GM23248 (cell line): ENCODE results near the gene GFI1B.

ENCODE experiments used
- EZH2 ChIP-seq: fragments of 200-600 bp; sonication (generic); IDR thresholded peaks from 2 replicates; pipeline ENCODE4 v1.6.1; 2018; ENCODE audit warnings: antibody characterized with exemption, mild to moderate bottlenecking; ENCODE audit not compliant: insufficient read depth, poor library complexity, severe bottlenecking
- EZH2phosphoT487 ChIP-seq: fragments of 200-600 bp; sonication (generic); IDR thresholded peaks from 2 replicates; pipeline ENCODE4 v1.6.1; 2018; ENCODE audit warnings: antibody characterized with exemption, moderate library complexity, mild to moderate bottlenecking, low read depth; ENCODE audit not compliant: insufficient read depth

DNA sequence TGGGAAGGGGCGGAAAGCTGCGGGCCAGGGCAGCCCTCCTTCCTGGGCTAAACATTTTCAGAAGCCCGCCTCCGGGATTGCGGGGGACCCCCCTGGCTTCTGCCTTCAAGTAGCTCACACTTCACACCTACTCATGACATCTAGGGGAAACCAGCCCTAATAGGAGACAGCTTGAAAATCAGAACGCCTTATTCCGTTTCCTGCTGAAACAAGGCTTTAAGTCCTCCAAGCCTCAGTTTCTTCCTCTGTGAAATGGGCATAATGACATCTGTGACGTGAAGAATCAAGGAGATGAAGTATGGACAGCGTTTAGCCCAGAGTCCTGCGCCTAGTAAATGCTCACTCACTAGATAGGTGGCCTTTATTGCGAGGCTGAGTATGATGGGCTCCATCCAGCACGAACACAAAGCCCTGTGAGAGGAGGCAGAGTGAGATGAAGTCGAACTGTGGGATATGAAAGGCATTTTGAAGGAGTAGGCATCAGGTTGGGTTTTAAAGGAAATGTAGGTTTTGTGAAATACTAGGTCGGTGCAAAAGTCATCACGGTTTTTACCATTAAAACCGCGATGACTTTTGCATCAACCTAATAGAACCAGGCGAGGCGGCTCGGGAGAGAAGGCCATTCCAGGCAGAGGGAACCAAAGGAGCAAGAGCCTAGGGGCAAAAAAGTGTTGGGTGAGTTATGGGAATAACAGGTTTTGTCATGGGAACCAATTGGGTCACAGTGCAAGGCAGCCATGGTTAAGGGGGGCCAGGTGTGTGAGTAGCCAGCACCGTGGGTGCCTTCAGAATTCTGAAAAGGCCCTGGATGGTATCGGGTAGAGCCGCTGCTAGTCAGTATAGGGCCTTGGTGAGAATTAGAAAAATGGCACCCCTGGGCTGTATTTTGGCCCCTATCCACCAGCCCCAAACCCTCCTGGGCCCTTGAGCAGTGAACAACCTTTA, 33.0 kb upstream of the GFI1B start:
- TF ChIP-seq EZH2 (no peak), EZH2phosphoT487 (no peak)
